ENCODE data around the gene MDM2.

DNA sequence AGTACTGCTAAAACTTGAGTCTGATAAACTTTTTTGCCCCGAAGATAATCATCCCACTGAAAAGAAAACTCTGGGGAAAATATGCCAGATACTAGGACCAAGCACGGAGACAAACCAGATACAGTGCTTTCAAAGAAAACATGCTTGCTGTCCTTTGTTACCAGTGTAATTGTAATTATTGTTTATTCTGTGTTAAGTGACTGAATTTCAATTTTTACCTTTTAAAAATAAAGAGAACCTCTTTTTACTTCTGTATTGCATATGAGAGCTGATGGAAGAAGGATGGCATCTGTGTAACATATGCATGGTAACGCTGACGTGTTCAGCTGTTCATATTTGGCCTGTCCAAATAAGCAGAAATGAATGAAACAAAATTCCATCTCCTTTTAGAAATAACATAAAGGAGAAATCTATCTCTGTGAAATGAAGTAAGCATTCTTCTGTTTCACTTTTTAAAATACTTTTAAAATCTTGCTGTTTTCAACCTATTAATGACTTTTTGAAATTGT, 39.5 kb upstream of the MDM2 start:
- no peak for TF ChIP-seq CTCF (conservative IDR thresholded peaks at IDR 0.05)
- no peak for TF ChIP-seq ZFX (IDR thresholded peaks at IDR 0.05)

All from C4-2B (cell line).